ENCODE data around the gene BCAR1.

DNA sequence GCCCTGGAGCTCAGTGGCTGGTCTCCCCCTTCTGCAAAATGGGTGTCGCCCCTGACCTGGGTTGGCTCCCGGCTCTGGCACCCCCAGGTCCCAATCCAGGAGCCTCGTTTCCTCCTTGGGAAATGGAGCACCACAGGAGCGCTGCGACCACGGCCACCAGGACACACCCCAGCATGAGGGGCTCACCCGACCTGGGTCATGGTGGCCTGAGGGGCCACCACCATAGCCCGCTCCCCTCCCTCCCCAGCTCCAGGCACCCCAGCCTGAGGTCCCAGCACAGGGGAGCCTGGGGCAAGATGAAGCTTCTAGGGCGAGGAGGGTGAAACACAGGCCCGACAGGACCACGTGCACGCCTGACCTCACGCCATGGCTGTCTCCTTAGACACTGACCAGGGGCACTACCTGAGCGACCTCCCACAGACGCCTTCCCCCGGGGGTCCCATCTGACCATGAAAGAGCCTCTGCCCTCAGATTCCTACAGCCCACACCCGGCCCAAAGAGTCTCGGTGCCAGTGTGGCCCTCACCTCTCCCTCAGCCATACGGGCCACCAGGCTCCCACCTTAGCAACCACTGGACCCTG lies 11.8 kb downstream of the BCAR1 start:
- TF ChIP-seq, protein P1, sequence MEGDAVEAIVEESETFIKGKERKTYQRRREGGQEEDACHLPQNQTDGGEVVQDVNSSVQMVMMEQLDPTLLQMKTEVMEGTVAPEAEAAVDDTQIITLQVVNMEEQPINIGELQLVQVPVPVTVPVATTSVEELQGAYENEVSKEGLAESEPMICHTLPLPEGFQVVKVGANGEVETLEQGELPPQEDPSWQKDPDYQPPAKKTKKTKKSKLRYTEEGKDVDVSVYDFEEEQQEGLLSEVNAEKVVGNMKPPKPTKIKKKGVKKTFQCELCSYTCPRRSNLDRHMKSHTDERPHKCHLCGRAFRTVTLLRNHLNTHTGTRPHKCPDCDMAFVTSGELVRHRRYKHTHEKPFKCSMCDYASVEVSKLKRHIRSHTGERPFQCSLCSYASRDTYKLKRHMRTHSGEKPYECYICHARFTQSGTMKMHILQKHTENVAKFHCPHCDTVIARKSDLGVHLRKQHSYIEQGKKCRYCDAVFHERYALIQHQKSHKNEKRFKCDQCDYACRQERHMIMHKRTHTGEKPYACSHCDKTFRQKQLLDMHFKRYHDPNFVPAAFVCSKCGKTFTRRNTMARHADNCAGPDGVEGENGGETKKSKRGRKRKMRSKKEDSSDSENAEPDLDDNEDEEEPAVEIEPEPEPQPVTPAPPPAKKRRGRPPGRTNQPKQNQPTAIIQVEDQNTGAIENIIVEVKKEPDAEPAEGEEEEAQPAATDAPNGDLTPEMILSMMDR (IDR thresholded peaks at IDR 0.05), result no peak
- TF ChIP-seq POLR2A (IDR thresholded peaks at IDR 0.05), result no peak
